Colonic mucosa (tissue), 4 donors: Measurements from ENCODE around the gene CASD1. TPM values are rescaled to one million over a fixed set of nuclear protein-coding genes. Genes with fewer than 3 reads are reported as not detected.

ENCODE experiments used
- DNase-seq: peaks from one replicate; pipeline ENCODE4 v3.0.0-alpha.2; 2020
- H3K27ac ChIP-seq: fragments of 200-600 bp; one replicate; pipeline ENCODE4 v1.8.0; 2021
- H3K27me3 ChIP-seq: fragments of 200-600 bp; one replicate; pipeline ENCODE4 v1.8.0; 2021
- H3K36me3 ChIP-seq: fragments of 200-600 bp; one replicate; pipeline ENCODE4 v1.8.0; 2021
- H3K4me1 ChIP-seq: fragments of 200-600 bp; one replicate; pipeline ENCODE4 v1.8.0; 2021; ENCODE audit warnings: mild to moderate bottlenecking
- H3K4me3 ChIP-seq: fragments of 200-600 bp; one replicate; pipeline ENCODE4 v1.8.0; 2021
- H3K9ac ChIP-seq, 2 donors: one replicate each; pipeline ENCODE4 v1.7.0; 2013; ENCODE audit warnings: control low read depth in 2 of 2, low read depth in 2 of 2, low read length in 2 of 2
- H3K9me3 ChIP-seq: fragments of 200-600 bp; one replicate; pipeline ENCODE4 v1.8.0; 2021
- intact Hi-C: fragments of 100-400 bp; cut with DNase I; formaldehyde crosslinking; loops from one replicate; pipeline ENCODE4 v1.14.1; 2022
- total RNA-seq, 2 donors: library from RNA; stranded (reverse); fragmentation: NEBNext Ultra II Directional in 1 of 2; extraction: Animal tissue kit (Norgen Biotek cat#: 25700) in 1 of 2; gene quantifications; one replicate each; pipeline ENCODE4 v1.2.1, GENCODE V29; 2021
- TF ChIP-seq, protein P1 (sequence below): fragments of 200-600 bp; IDR thresholded peaks from one replicate; pipeline ENCODE4 v1.8.0; 2022; ENCODE audit warnings: antibody characterized with exemption, mild to moderate bottlenecking
- donor health status: healthy.
- donor health status: DM: no; HTN: no; CAD: no.
- donor health status: DM: no; HTN: no; CAD: no.

CASD1 gene
- total RNA-seq, 2 donors from 2014 or later = 39.7 to 54.4 TPM

GRCh38 chr7:94591176-94591575, 81.6 kb downstream of the CASD1 start:
- H3K27me3 ChIP-seq = no peaks in the 10 kb centered on the region
- intact Hi-C loops = no loop called here
- no peaks in the 10 kb centered on the region for H3K4me1 ChIP-seq
- TF ChIP-seq, protein P1, sequence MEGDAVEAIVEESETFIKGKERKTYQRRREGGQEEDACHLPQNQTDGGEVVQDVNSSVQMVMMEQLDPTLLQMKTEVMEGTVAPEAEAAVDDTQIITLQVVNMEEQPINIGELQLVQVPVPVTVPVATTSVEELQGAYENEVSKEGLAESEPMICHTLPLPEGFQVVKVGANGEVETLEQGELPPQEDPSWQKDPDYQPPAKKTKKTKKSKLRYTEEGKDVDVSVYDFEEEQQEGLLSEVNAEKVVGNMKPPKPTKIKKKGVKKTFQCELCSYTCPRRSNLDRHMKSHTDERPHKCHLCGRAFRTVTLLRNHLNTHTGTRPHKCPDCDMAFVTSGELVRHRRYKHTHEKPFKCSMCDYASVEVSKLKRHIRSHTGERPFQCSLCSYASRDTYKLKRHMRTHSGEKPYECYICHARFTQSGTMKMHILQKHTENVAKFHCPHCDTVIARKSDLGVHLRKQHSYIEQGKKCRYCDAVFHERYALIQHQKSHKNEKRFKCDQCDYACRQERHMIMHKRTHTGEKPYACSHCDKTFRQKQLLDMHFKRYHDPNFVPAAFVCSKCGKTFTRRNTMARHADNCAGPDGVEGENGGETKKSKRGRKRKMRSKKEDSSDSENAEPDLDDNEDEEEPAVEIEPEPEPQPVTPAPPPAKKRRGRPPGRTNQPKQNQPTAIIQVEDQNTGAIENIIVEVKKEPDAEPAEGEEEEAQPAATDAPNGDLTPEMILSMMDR = no peak
- H3K27ac ChIP-seq = no peak overlapping the region
- H3K9ac ChIP-seq = no peak overlapping the region
- no peaks in the 10 kb centered on the region for H3K36me3 ChIP-seq
- H3K9me3 ChIP-seq = no peaks in the 10 kb centered on the region
- H3K4me3 ChIP-seq = no peak overlapping the region
- DNase-seq = no peak

DNA sequence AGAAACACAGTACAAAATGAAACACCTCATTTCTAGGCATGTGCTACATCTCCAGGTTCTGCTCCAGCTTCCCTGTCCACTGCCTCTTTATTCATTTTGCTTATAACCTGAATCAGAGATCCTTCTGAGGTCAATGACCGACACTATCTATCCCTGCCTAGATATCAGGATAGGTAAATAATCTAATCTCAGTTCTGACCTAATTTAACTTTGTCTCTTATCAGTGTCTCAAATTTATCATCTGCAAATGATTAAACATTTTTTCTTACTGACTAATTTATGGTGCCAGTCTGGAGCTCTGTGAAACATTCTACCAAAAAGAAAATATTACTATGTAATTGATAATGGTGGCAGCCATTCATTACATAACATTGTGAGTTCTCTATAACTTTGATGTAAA, 85.3 kb downstream of the CASD1 start:
- Histone ChIP-seq H3K27ac (no peak overlapping the region), H3K27me3 (no peaks in the 10 kb centered on the region), H3K36me3 (no peaks in the 10 kb centered on the region), H3K9ac (no peak overlapping the region), H3K4me3 (no peak overlapping the region), H3K9me3 (no peaks in the 10 kb centered on the region), H3K4me1 (no peaks in the 10 kb centered on the region)
- DNase-seq = no peak
- TF ChIP-seq, protein P1 = no peak
- intact Hi-C loops = no loop called here

- Histone ChIP-seq H3K4me1 (no peaks in the 10 kb centered on the region), H3K9me3 (no peaks in the 10 kb centered on the region), H3K27ac (no peak overlapping the region), H3K36me3 (no peaks in the 10 kb centered on the region), H3K4me3 (no peak overlapping the region), H3K9ac (no peak overlapping the region), H3K27me3 (no peaks in the 10 kb centered on the region)
- intact Hi-C loops = no loop called here
- DNase-seq = no peak
- TF ChIP-seq, protein P1 = no peak
These were observed 86.1 kb downstream of the CASD1 start for GRCh38 chr7:94595717-94596116.

DNA sequence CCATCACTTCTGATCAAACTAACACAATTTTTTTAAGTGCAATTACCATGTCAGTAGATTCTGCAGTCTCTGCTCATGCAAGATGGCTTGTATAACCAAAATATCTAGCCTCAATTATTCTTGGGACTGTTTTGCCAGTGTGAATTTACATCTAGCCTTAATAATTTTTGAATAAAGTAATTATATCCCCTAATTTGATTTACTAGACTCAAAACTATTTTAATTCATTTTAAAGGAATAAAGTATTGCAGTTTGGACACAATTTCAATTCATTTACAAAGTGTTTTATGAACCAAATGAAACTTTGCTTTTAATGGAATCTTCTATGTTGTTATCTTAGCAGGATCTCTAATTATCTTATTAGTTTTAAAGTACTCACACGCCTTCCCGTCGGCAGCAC, 90.7 kb downstream of the CASD1 start:
- Histone ChIP-seq H3K27me3 (no peaks in the 10 kb centered on the region), H3K27ac (no peak overlapping the region), H3K36me3 (no peaks in the 10 kb centered on the region), H3K9me3 (no peaks in the 10 kb centered on the region), H3K4me3 (no peak overlapping the region), H3K4me1 (no peaks in the 10 kb centered on the region), H3K9ac (no peak overlapping the region)
- intact Hi-C loops = no loop called here
- TF ChIP-seq, protein P1 = no peak
- no peak for DNase-seq

DNA sequence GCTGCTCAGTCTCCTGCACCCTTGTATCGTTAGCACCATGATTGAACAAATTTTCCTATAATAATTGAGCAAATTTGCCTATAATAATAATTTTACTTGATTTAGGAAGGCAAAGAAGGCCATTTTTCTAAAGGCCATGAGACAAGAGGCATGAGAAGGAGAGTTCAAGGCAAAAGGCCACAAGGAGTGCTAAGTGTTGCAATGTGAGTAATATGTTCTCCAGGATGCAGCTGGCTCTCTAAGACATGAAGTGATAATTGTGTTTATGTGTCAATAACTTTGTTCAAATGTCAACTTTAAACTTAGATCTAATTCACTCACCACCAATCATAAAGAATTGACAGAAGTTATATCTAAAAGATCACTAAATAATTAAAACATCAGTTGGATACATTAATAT, 92.6 kb downstream of the CASD1 start:
- Histone ChIP-seq H3K9me3 (no peaks in the 10 kb centered on the region), H3K27me3 (no peaks in the 10 kb centered on the region), H3K4me3 (no peak overlapping the region), H3K9ac (no peak overlapping the region), H3K36me3 (no peaks in the 10 kb centered on the region), H3K27ac (no peak overlapping the region), H3K4me1 (no peaks in the 10 kb centered on the region)
- TF ChIP-seq, protein P1 = no peak
- DNase-seq = no peak
- intact Hi-C loops = no loop called here

GRCh38 chr7:94605031-94605430, 95.4 kb downstream of the CASD1 start:
- Histone ChIP-seq H3K4me3 (no peak overlapping the region), H3K9me3 (no peaks in the 10 kb centered on the region), H3K36me3 (no peaks in the 10 kb centered on the region), H3K27ac (no peak overlapping the region), H3K4me1 (no peaks in the 10 kb centered on the region), H3K27me3 (no peaks in the 10 kb centered on the region), H3K9ac (no peak overlapping the region)
- intact Hi-C loops = no loop called here
- DNase-seq = no peak
- TF ChIP-seq, protein P1 = no peak
